HL-60 (cell line): ENCODE measurements around the gene EPB41L2.

Experiments
- DNase-seq, 2 experiments: peaks; one replicate each; pipeline ENCODE4 v3.0.0-alpha.2; 2010 to 2020; ENCODE audit warnings: low read depth in 1 of 2, low spot score in 1 of 2
- H3K27ac ChIP-seq: fragments of 250-450 bp; sonication (Bioruptor Pico); replicated peaks from 2 replicates; pipeline ENCODE4 v1.5.1; 2020; ENCODE audit warnings: mild to moderate bottlenecking, moderate library complexity
- H3K27me3 ChIP-seq: fragments of 250-450 bp; sonication (Bioruptor Pico); 2 replicates; pipeline ENCODE4 v1.5.1; 2021; ENCODE audit warnings: mild to moderate bottlenecking, moderate library complexity; ENCODE audit not compliant: insufficient read depth, poor library complexity, severe bottlenecking
- H3K4me3 ChIP-seq: replicated peaks from 2 replicates; pipeline ENCODE4 v1.5.1; 2011; ENCODE audit warnings: mild to moderate bottlenecking, control low read depth, low read length; ENCODE audit not compliant: insufficient read depth
- CTCF ChIP-seq: IDR thresholded peaks from one replicate; pipeline ENCODE4 v1.5.1; 2011; ENCODE audit warnings: low read length, control low read depth, inconsistent platforms; ENCODE audit not compliant: insufficient read depth
- GABPA ChIP-seq: IDR thresholded peaks from 2 replicates; pipeline ENCODE4 v1.6.1; 2012; ENCODE audit warnings: low read depth
- POLR2AphosphoS5 ChIP-seq: IDR thresholded peaks from 2 replicates; pipeline ENCODE4 v1.6.1; 2012; ENCODE audit warnings: low read depth
- REST ChIP-seq: IDR thresholded peaks from 2 replicates; pipeline ENCODE4 v1.6.1; 2012; ENCODE audit warnings: low read depth; ENCODE audit not compliant: insufficient replicate concordance
- SPI1 ChIP-seq: IDR thresholded peaks from 2 replicates; pipeline ENCODE4 v1.6.1; 2012; ENCODE audit warnings: low read depth, mild to moderate bottlenecking, borderline replicate concordance

The EPB41L2 gene

DNA sequence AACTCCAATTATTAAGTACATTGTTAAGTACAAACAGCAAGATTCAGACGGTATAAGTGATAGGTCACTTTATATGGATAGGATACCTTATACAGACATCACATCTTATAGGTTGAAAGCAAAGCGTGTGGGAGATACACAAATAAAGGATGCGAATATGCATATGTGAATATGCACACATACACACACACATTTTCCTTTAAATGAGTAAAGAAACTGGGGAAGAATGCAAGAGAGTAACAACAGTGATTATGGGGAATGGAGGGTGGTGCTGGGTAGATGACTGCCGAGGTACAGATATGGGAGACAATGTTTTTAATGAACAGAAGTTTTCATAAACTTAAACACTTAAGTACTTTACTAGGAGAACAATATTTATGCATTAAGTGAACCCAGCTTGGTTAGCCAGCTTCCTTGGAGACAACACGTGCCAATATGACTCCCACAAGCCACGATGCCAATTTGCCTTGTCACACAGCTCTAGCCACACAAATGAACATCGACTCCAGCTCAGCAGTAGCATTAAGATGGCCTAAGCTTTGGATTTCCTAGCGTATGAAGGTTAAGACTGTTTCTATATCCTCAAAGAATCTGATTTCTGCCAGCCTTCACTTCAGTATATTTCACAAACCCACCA is 96.6 kb downstream of the EPB41L2 start:
- TF ChIP-seq CTCF (no peak), REST (no peak), POLR2AphosphoS5 (no peak), SPI1 (no peak), GABPA (no peak)
- DNase-seq = no peak
- H3K27ac ChIP-seq = no peak overlapping the region
- H3K27me3 ChIP-seq = no peaks in the 10 kb centered on the region
- no peak overlapping the region for H3K4me3 ChIP-seq

DNA sequence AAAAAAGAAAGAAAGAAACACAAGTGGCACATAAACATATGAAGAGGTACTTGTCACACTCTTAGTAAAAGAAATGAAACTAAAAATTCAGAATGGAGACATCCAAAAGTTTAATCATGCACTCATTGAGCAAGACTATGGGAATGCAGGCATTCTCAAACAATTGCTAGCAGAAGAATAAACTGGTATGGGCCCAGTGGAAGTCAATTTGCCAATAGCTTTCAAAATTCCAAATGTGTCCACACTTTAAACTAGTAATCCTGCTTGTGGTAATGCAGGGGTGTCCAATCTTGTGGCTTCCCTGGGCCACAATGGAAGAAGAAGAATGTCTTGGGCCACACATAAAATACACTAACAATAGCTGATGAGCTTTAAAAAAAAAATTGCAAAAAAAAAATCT is 97.4 kb downstream of the EPB41L2 start:
- no peak for DNase-seq
- TF ChIP-seq GABPA = no peak
- no peak for TF ChIP-seq REST
- TF ChIP-seq SPI1 = no peak
- TF ChIP-seq CTCF = no peak
- no peak for TF ChIP-seq POLR2AphosphoS5
- Histone ChIP-seq H3K4me3 (no peak overlapping the region), H3K27me3 (no peaks in the 10 kb centered on the region), H3K27ac (no peak overlapping the region)

- Histone ChIP-seq H3K27me3 (no peaks in the 10 kb centered on the region), H3K4me3 (no peak overlapping the region), H3K27ac (no peak overlapping the region)
- DNase-seq = no peak
- TF ChIP-seq SPI1 = no peak
- TF ChIP-seq GABPA = no peak
- no peak for TF ChIP-seq POLR2AphosphoS5
- TF ChIP-seq CTCF = no peak
These were observed 98.0 kb downstream of the EPB41L2 start for GRCh38 chr6:130964808-130965604.
